Measurements from ENCODE around the gene CCNL2. TPM values are rescaled to one million over a fixed set of nuclear protein-coding genes. Genes with fewer than 3 reads are reported as not detected.

The CCNL2 gene
- total RNA-seq, 1 experiment from 2014 or later: 142 TPM

GRCh38 chr1:1346501-1346890, 52.6 kb downstream of the CCNL2 start (continued):
- no peak for TF ChIP-seq NR3C1 (CRISPR knock-in tag; conservative IDR thresholded peaks at IDR 0.05; ENCODE audit: low read depth)
- no peak for TF ChIP-seq E2F4 (CRISPR knock-in tag; IDR thresholded peaks at IDR 0.05; ENCODE audit: borderline replicate concordance, low read depth)
- no peak for TF ChIP-seq ZNF512 (CRISPR knock-in tag; IDR thresholded peaks at IDR 0.05; ENCODE audit: borderline replicate concordance)

- ATAC-seq: no peak
- Mint-ChIP-seq H3K4me3 (no peak overlapping the region), H3K9me3 (peaks cover 5% of the 10 kb centered on the region), H3K27ac (no peak overlapping the region), H3K27me3 (ENCODE audit: low read depth) (no peaks in the 10 kb centered on the region), H3K4me1 (peaks cover 7% of the 10 kb centered on the region), H3K36me3 (peaks cover 7% of the 10 kb centered on the region)
- CTCF ChIA-PET: interaction anchor here (1.0 to 1.4 kb wide), 4 partner anchors 8 to 158 kb away, joined by 3 read pairs; no protein-coding TSS in a partner anchor
- no peak for DNase-seq (ENCODE audit: low spot score)
- POLR2A ChIA-PET: no interaction called here
- TF ChIP-seq HMGXB4 (CRISPR knock-in tag; IDR thresholded peaks at IDR 0.05): no peak
- TF ChIP-seq AFF4 (CRISPR knock-in tag; IDR thresholded peaks at IDR 0.05; ENCODE audit: borderline replicate concordance): no peak
- TF ChIP-seq FOXK1 (CRISPR knock-in tag; IDR thresholded peaks at IDR 0.05): no peak
- no peak for TF ChIP-seq MAX (CRISPR knock-in tag; IDR thresholded peaks at IDR 0.05)
- TF ChIP-seq ERG (CRISPR knock-in tag; IDR thresholded peaks at IDR 0.05): no peak
- TF ChIP-seq ESRRA (CRISPR knock-in tag; IDR thresholded peaks at IDR 0.05; ENCODE audit: borderline replicate concordance): no peak
- no peak for TF ChIP-seq ZBTB21 (CRISPR knock-in tag; IDR thresholded peaks at IDR 0.05; ENCODE audit: borderline replicate concordance)
- TF ChIP-seq SP1 (CRISPR knock-in tag; conservative IDR thresholded peaks at IDR 0.05): no peak
- TF ChIP-seq CBFB (CRISPR knock-in tag; IDR thresholded peaks at IDR 0.05; ENCODE audit: low read depth): no peak
- no peak for TF ChIP-seq SOX15 (CRISPR knock-in tag; IDR thresholded peaks at IDR 0.05)
- no peak for TF ChIP-seq EMX1 (CRISPR knock-in tag; IDR thresholded peaks at IDR 0.05)
- TF ChIP-seq KAT7 (CRISPR knock-in tag; IDR thresholded peaks at IDR 0.05; ENCODE audit: borderline replicate concordance): no peak
- TF ChIP-seq PRDM15 (CRISPR knock-in tag; IDR thresholded peaks at IDR 0.05): no peak
- no peak for TF ChIP-seq GTF2I (CRISPR knock-in tag; conservative IDR thresholded peaks at IDR 0.05)
- TF ChIP-seq ZSCAN18 (CRISPR knock-in tag; IDR thresholded peaks at IDR 0.05): no peak
- TF ChIP-seq MYBL2 (CRISPR knock-in tag; IDR thresholded peaks at IDR 0.05): no peak
Observed at GRCh38 chr1:1345860-1346500, 53.2 kb downstream of the CCNL2 start.

Data from WTC11 (cell line).